Measurements from ENCODE around the gene FGFR4.

Gene FGFR4

DNA sequence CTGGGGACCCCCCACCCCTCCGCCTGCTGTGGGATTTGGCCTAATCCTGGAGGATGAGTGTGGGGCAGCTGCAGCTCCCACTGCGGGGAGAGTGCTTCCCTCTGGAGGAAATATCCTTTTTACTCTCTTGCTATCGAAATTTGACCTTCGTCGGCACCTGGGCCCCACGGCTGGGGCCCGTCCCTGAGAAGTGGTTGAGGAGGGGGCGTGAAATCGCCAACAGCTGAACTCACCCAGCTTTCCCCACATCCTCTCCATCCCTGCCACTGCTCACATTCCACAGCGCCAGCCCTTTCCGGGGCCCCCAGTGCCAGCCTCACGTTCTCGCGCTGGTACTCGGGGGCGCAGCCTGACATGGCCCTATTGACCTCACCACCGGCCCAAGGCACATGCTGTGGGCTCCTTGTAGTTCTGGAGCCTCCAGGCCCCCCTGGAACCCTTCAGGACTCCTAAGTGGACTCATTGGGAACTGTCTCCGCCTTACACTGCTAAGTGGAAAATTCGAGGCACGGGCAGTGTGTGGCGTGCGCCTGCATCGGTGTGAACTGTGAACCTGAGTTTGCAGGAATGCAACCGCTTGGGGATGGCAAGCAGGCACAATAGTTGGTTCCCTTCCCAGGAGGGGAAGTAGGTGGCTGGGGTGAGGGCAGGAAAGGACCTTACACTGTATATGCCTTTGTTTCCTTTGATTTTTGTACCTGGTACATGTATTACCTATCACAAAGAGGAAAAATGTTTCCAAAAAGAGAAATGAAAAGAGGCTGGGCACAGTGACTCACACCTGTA lies 19.2 kb downstream of the FGFR4 start:
- H3K4me3 ChIP-seq (ENCODE audit: low read depth, low read length) = no peak overlapping the region
- TF ChIP-seq, protein P1, sequence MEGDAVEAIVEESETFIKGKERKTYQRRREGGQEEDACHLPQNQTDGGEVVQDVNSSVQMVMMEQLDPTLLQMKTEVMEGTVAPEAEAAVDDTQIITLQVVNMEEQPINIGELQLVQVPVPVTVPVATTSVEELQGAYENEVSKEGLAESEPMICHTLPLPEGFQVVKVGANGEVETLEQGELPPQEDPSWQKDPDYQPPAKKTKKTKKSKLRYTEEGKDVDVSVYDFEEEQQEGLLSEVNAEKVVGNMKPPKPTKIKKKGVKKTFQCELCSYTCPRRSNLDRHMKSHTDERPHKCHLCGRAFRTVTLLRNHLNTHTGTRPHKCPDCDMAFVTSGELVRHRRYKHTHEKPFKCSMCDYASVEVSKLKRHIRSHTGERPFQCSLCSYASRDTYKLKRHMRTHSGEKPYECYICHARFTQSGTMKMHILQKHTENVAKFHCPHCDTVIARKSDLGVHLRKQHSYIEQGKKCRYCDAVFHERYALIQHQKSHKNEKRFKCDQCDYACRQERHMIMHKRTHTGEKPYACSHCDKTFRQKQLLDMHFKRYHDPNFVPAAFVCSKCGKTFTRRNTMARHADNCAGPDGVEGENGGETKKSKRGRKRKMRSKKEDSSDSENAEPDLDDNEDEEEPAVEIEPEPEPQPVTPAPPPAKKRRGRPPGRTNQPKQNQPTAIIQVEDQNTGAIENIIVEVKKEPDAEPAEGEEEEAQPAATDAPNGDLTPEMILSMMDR (IDR thresholded peaks at IDR 0.05; ENCODE audit: low read depth, low read length) = no peak

DNA sequence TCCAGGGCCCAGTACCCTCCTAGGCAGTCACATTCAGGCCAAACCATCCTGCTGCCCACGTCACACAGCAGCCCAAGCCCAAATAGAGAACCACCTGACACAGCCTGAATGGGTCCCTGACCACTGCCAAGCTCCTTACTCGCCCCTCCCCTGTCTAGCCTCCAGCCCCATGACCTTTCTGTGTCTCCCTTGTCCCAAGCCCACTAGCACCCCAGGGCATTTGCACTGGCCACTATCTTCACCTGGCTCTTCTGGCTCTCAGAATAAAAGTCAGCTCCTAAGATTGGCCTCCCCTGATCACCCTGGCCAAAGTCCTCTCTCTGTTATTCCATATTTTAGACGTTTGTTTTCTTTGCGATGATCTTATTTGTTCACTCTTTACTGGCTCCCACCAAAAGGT lies 20.4 kb downstream of the FGFR4 start:
- TF ChIP-seq, protein P1 (IDR thresholded peaks at IDR 0.05; ENCODE audit: low read depth, low read length) = no peak
- no peak overlapping the region for H3K4me3 ChIP-seq (ENCODE audit: low read depth, low read length)

GRCh38 chr5:177109810-177110209 lies 23.1 kb downstream of the FGFR4 start:
- H3K4me3 ChIP-seq (ENCODE audit: low read depth, low read length) = no peak overlapping the region
- TF ChIP-seq, protein P1 (IDR thresholded peaks at IDR 0.05; ENCODE audit: low read depth, low read length) = no peak

- H3K4me3 ChIP-seq (ENCODE audit: low read depth, low read length) = no peak overlapping the region
- TF ChIP-seq, protein P1 (IDR thresholded peaks at IDR 0.05; ENCODE audit: low read depth, low read length) = peak; percentile 98
Observed at GRCh38 chr5:177111720-177112394, 25.1 kb downstream of the FGFR4 start.

DNA sequence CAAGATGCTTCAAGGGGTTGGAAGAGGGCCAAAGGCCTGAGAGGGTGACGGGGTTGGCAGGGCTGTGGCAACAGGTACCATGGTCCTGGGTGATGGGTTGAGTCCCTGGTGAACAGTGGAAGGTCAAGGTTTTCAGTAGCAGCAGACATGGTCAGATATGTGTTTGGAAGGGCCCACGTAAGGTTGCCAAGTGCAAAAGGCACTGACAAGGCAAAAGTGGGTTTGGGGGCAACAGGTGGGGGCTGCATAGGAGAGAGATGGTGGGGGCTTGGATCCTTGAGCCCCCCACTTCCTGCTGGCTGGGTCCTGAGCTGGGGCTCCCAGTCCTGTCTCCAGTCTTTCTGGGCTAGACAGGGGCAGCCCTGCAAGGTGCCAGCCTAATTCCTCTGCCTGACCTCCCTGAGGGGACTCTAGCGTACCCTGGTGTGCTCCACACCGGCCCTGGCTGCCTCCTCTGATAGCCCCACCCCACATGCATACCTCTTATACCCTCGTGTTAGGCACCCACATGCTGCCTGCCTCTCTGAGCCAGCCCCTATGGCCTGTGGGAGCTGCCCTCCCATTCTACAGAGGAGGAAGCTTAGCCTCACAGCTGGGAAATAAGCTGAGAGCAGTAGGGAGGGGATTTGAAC lies 26.0 kb downstream of the FGFR4 start:
- TF ChIP-seq, protein P1 (IDR thresholded peaks at IDR 0.05; ENCODE audit: low read depth, low read length) = no peak
- no peak overlapping the region for H3K4me3 ChIP-seq (ENCODE audit: low read depth, low read length)

- H3K4me3 ChIP-seq (ENCODE audit: low read depth, low read length) = no peak overlapping the region
- TF ChIP-seq, protein P1 (IDR thresholded peaks at IDR 0.05; ENCODE audit: low read depth, low read length) = peak; percentile 99
Observed at GRCh38 chr5:177113566-177114424, 27.1 kb downstream of the FGFR4 start.

Data from WI38 (cell line).